Urinary bladder (tissue), 4 donors: ENCODE measurements around the gene MYCN. TPM values are rescaled to one million over a fixed set of nuclear protein-coding genes. Genes with fewer than 3 reads are reported as not detected.

Experiments
- DNase-seq: peaks from one replicate; pipeline ENCODE4 v3.0.0-alpha.2; 2015; ENCODE audit errors: extremely low spot score
- H3K27ac ChIP-seq: one replicate; pipeline ENCODE4 v1.5.1; 2013; ENCODE audit warnings: low read depth, mild to moderate bottlenecking, moderate library complexity
- H3K36me3 ChIP-seq: one replicate; pipeline ENCODE4 v1.6.1; 2013; ENCODE audit warnings: mild to moderate bottlenecking, moderate library complexity; ENCODE audit not compliant: insufficient read depth
- H3K4me1 ChIP-seq: one replicate; pipeline ENCODE4 v1.6.1; 2013; ENCODE audit warnings: mild to moderate bottlenecking, moderate library complexity; ENCODE audit not compliant: insufficient read depth
- H3K4me3 ChIP-seq: one replicate; pipeline ENCODE4 v1.5.1; 2013; ENCODE audit warnings: low read depth, low read length
- WGBS: extraction: QIAGEN DNeasy Blood & Tissue Kit; methylation state at CpG from one replicate; pipeline ENCODE4 v1.1.7; 2013; 5-methylcytosine and 5-hydroxymethylcytosine counted together
- polyA plus RNA-seq: library from polyadenylated mRNA; stranded (reverse); fragments of 200-250 nt; gene quantifications from one replicate; pipeline ENCODE4 v1.2.3, GENCODE V29; 2013
- total RNA-seq: library from RNA; depleted of rRNA; stranded (reverse); fragments of >200 nt; gene quantifications from one replicate; pipeline ENCODE4 v1.2.3, GENCODE V29; 2014
- donor health status: healthy with polysubstance abuse.
- donor health status: healthy.

MYCN gene
- total and polyA plus RNA-seq, 2 donors = 0.35 to 3.3 TPM

GRCh38 chr2:15984368-15985255 is 44.3 kb downstream of the MYCN start:
- DNase-seq = no peak
- no peaks in the 10 kb centered on the region for H3K36me3 ChIP-seq
- H3K27ac ChIP-seq = no peak overlapping the region
- H3K4me1 ChIP-seq = no peaks in the 10 kb centered on the region
- 80% methylated on average over 43 of the region's 43 CpGs for WGBS
- no peak overlapping the region for H3K4me3 ChIP-seq

- H3K4me1 ChIP-seq = no peaks in the 10 kb centered on the region
- DNase-seq = no peak
- 97% methylated on average over 7 of the region's 7 CpGs for WGBS
- H3K36me3 ChIP-seq = no peaks in the 10 kb centered on the region
- H3K27ac ChIP-seq = no peak overlapping the region
- no peak overlapping the region for H3K4me3 ChIP-seq
Observed at GRCh38 chr2:15985531-15985930, 45.2 kb downstream of the MYCN start.

GRCh38 chr2:15986068-15986560 is 45.8 kb downstream of the MYCN start:
- H3K36me3 ChIP-seq = no peaks in the 10 kb centered on the region
- H3K27ac ChIP-seq = no peak overlapping the region
- WGBS = 71% methylated on average over 9 of the region's 9 CpGs
- no peaks in the 10 kb centered on the region for H3K4me1 ChIP-seq
- no peak for DNase-seq
- H3K4me3 ChIP-seq = no peak overlapping the region

- Histone ChIP-seq H3K27ac (no peak overlapping the region), H3K4me3 (no peak overlapping the region), H3K4me1 (no peaks in the 10 kb centered on the region), H3K36me3 (no peaks in the 10 kb centered on the region)
- 80% methylated on average over 4 of the region's 4 CpGs for WGBS
- no peak for DNase-seq
Observed at GRCh38 chr2:15986644-15987043, 46.3 kb downstream of the MYCN start.

- no peaks in the 10 kb centered on the region for H3K36me3 ChIP-seq
- H3K27ac ChIP-seq = no peak overlapping the region
- no peaks in the 10 kb centered on the region for H3K4me1 ChIP-seq
- 77% methylated on average over 5 of the region's 5 CpGs for WGBS
- no peak overlapping the region for H3K4me3 ChIP-seq
- no peak for DNase-seq
Observed at GRCh38 chr2:15988733-15989132, 48.4 kb downstream of the MYCN start.

- 57% methylated on average over 7 of the region's 7 CpGs for WGBS
- Histone ChIP-seq H3K4me1 (no peaks in the 10 kb centered on the region), H3K4me3 (no peak overlapping the region), H3K36me3 (no peaks in the 10 kb centered on the region), H3K27ac (no peak overlapping the region)
- DNase-seq = no peak
Observed at GRCh38 chr2:15989559-15989958, 49.2 kb downstream of the MYCN start.

- Histone ChIP-seq H3K4me3 (no peak overlapping the region), H3K36me3 (no peaks in the 10 kb centered on the region), H3K27ac (no peak overlapping the region), H3K4me1 (no peaks in the 10 kb centered on the region)
- no peak for DNase-seq
- 74% methylated on average over 11 of the region's 11 CpGs for WGBS
Observed at GRCh38 chr2:15990151-15991101, 50.1 kb downstream of the MYCN start.

- DNase-seq = no peak
- Histone ChIP-seq H3K4me3 (no peak overlapping the region), H3K27ac (no peak overlapping the region), H3K36me3 (no peaks in the 10 kb centered on the region), H3K4me1 (no peaks in the 10 kb centered on the region)
- 63% methylated on average over 3 of the region's 3 CpGs for WGBS
Observed at GRCh38 chr2:15991231-15991630, 50.9 kb downstream of the MYCN start.

GRCh38 chr2:15992457-15993231 is 52.3 kb downstream of the MYCN start:
- no peak overlapping the region for H3K4me3 ChIP-seq
- WGBS = 87% methylated on average over 10 of the region's 10 CpGs
- no peak for DNase-seq
- H3K36me3 ChIP-seq = no peaks in the 10 kb centered on the region
- H3K4me1 ChIP-seq = no peaks in the 10 kb centered on the region
- no peak overlapping the region for H3K27ac ChIP-seq

- 86% methylated on average over 6 of the region's 6 CpGs for WGBS
- Histone ChIP-seq H3K36me3 (no peaks in the 10 kb centered on the region), H3K27ac (no peak overlapping the region), H3K4me3 (no peak overlapping the region), H3K4me1 (no peaks in the 10 kb centered on the region)
- no peak for DNase-seq
Observed at GRCh38 chr2:15993232-15993610, 52.9 kb downstream of the MYCN start.

GRCh38 chr2:15993666-15994065 is 53.3 kb downstream of the MYCN start:
- Histone ChIP-seq H3K4me1 (no peaks in the 10 kb centered on the region), H3K36me3 (no peaks in the 10 kb centered on the region), H3K4me3 (no peak overlapping the region), H3K27ac (no peak overlapping the region)
- DNase-seq = no peak
- 91% methylated on average over 7 of the region's 7 CpGs for WGBS

- no peaks in the 10 kb centered on the region for H3K36me3 ChIP-seq
- no peaks in the 10 kb centered on the region for H3K4me1 ChIP-seq
- WGBS = 92% methylated on average over 3 of the region's 3 CpGs
- no peak for DNase-seq
- no peak overlapping the region for H3K4me3 ChIP-seq
- H3K27ac ChIP-seq = no peak overlapping the region
Observed at GRCh38 chr2:15995603-15996002, 55.3 kb downstream of the MYCN start.
